ENCODE results near the gene MSL3B.

- TF ChIP-seq POLR2A (IDR thresholded peaks at IDR 0.05) (no peak), CTCF (IDR thresholded peaks at IDR 0.05) (no peak)
These were observed 32.7 kb downstream of the MSL3B start for GRCh38 chr2:233835230-233836186.
